Panc1 (cell line): ENCODE measurements around the gene FBP1.

ENCODE experiments used
- CTCF ChIP-seq: fragments of 450-650 bp; IDR thresholded peaks from 2 replicates; pipeline ENCODE4 v1.5.1; 2017; ENCODE audit warnings: mild to moderate bottlenecking
- POLR2AphosphoS5 ChIP-seq: IDR thresholded peaks from 2 replicates; pipeline ENCODE4 v1.6.1; 2012; ENCODE audit warnings: mild to moderate bottlenecking, low read depth, low read length, moderate library complexity
- REST ChIP-seq, 2 experiments: IDR thresholded peaks; 2 replicates each; pipeline ENCODE4 v1.6.1; 2011 to 2012; ENCODE audit warnings: low read depth in 2 of 2, control low read depth in 1 of 2, low read length in 1 of 2, mild to moderate bottlenecking in 1 of 2, moderate library complexity in 1 of 2; ENCODE audit not compliant: insufficient read depth in 1 of 2
- SIN3A ChIP-seq: IDR thresholded peaks from 2 replicates; pipeline ENCODE4 v1.6.1; 2012; ENCODE audit warnings: low read depth, mild to moderate bottlenecking, low read length, moderate library complexity, borderline replicate concordance; ENCODE audit not compliant: insufficient read depth
- TCF7L2 ChIP-seq: IDR thresholded peaks from 2 replicates; pipeline ENCODE4 v1.6.1; 2011; ENCODE audit warnings: mild to moderate bottlenecking, low read depth, low read length, inconsistent platforms

- TF ChIP-seq CTCF: no peak
- TF ChIP-seq POLR2AphosphoS5: no peak
- no peak for TF ChIP-seq TCF7L2
- no peak for TF ChIP-seq REST (IDR thresholded peaks at IDR 0.05; ENCODE audit: insufficient read depth in 1 of 2, low read depth in 2 of 2, low read length in 1 of 2)
- no peak for TF ChIP-seq SIN3A
These were observed 52.5 kb downstream of the FBP1 start for GRCh38 chr9:94586814-94587213.
